GM12864 (cell line): ENCODE results near the gene NT5DC1.

Source experiments
- DNase-seq: peaks from one replicate; pipeline ENCODE4 v3.0.0-alpha.2; 2011; ENCODE audit warnings: low read depth
- H3K4me3 ChIP-seq: 2 replicates; pipeline ENCODE4 v1.5.1; 2011; ENCODE audit warnings: mild to moderate bottlenecking, low read depth, low read length, control low read depth
- TF ChIP-seq, protein P1 (sequence below): IDR thresholded peaks from 2 replicates; pipeline ENCODE4 v1.5.1; 2011; ENCODE audit warnings: low read depth, mild to moderate bottlenecking, moderate library complexity, low read length, control low read depth, inconsistent platforms; ENCODE audit errors: missing control alignments

NT5DC1 gene

GRCh38 chr6:116100419-116101301 lies at the start of gene NT5DC1:
TSS of gene NT5DC1 (plus strand) at chr6:116100853. CDS start at chr6:116100931, 78 bp downstream.
- TF ChIP-seq, protein P1, sequence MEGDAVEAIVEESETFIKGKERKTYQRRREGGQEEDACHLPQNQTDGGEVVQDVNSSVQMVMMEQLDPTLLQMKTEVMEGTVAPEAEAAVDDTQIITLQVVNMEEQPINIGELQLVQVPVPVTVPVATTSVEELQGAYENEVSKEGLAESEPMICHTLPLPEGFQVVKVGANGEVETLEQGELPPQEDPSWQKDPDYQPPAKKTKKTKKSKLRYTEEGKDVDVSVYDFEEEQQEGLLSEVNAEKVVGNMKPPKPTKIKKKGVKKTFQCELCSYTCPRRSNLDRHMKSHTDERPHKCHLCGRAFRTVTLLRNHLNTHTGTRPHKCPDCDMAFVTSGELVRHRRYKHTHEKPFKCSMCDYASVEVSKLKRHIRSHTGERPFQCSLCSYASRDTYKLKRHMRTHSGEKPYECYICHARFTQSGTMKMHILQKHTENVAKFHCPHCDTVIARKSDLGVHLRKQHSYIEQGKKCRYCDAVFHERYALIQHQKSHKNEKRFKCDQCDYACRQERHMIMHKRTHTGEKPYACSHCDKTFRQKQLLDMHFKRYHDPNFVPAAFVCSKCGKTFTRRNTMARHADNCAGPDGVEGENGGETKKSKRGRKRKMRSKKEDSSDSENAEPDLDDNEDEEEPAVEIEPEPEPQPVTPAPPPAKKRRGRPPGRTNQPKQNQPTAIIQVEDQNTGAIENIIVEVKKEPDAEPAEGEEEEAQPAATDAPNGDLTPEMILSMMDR, result peak; percentile 32
- peak; percentile 60 for DNase-seq
- H3K4me3 ChIP-seq, result peak within 1 kb of the TSS; percentile 82

DNA sequence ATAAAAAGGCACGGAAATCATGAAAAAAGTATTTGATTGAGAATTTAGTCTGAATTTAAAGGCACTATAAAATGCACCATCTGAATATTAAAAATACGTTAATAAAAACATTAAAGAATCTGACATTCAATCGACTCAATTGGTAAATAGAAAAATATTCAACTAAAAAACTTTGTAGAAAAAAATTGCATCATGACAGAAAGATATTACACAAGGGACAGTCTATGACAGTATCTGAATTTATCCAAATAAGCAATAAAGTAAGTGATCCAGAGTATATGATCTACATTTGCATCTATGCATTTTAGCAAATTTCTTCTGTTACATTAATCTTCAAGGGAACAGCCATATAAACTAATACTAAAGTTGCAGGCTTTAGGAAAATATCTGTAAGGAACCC lies 49.4 kb upstream of the NT5DC1 start:
- DNase-seq, result no peak
- H3K4me3 ChIP-seq, result no peak overlapping the region
- TF ChIP-seq, protein P1, result no peak

DNA sequence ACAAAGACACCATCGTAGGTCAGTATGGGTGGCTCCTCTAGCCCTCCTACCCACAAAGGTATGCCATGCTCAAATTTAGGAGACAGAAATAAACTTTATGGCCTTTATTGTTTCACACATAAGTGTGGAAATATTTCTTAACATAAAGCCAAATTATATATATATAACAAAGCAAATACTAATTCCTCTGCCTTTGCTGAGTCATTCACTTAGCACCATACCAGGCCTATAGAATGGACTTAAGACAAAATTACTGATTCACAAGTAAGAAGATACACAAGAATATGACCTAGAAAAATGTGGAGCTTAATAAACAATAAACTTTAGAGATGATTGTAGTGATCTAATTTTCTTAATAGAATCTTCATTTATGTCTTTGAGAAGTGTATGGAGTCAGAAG lies 45.1 kb upstream of the NT5DC1 start:
- H3K4me3 ChIP-seq, result no peak overlapping the region
- no peak for DNase-seq
- TF ChIP-seq, protein P1, result no peak

- DNase-seq, result no peak
- TF ChIP-seq, protein P1, result no peak
- H3K4me3 ChIP-seq, result no peak overlapping the region
Observed at GRCh38 chr6:116057766-116058165, 42.9 kb upstream of the NT5DC1 start.

- DNase-seq, result peak; percentile 15
- TF ChIP-seq, protein P1, result no peak
- no peak overlapping the region for H3K4me3 ChIP-seq
Observed at GRCh38 chr6:116059713-116060571, 40.7 kb upstream of the NT5DC1 start.

DNA sequence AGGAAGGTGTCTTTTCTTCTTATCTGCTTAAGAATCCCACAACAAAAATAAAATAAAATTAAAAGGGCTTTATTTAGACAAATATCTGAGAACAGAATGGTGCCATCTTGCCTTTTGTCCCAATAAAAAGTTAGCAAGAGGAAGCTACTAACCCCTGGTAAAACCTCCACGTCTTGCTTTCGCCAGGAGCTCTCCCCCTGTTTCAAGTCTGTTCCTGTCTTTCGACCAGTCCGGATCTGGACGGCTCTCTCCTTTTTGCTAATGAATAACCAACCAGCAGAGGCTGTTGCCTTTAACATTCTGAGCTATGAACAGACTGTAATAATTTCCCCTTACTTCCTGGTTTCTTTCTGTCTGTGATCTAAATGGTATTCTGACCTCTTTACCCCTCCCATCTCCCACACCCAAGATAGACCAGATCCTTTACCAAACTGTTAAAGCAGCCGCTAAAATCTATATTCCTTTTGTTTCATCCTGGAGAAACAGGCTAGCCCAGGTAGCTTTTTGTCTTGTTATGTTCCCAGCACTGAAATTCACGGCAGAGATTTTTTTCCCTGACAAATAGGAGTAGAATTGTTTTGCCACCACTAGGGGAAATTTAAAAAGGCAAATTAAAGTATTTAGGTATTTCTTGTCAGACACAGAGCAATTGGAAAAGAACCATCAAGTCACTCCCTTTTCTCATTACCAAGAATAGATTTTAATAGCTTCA lies 39.9 kb upstream of the NT5DC1 start, which contains the start of gene FRK:
Gene FRK (minus strand): TSS at position 320 of the 712 bp plus-strand sequence. CDS start 580 bp downstream, outside the sequence.
- no peak for DNase-seq
- H3K4me3 ChIP-seq, result no peak within 1 kb of the TSS

More for the DNA sequence above, 39.9 kb upstream of the NT5DC1 start, which contains the start of gene FRK:
- TF ChIP-seq, protein P1, result peak; percentile 14
